ENCODE measurements around the gene CD69.
"Not testable (repeated sequence)": the region's sequence is repeated elsewhere in the genome, so short reads cannot be mapped to it uniquely, and the experiment has no call there.

The CD69 gene

DNA sequence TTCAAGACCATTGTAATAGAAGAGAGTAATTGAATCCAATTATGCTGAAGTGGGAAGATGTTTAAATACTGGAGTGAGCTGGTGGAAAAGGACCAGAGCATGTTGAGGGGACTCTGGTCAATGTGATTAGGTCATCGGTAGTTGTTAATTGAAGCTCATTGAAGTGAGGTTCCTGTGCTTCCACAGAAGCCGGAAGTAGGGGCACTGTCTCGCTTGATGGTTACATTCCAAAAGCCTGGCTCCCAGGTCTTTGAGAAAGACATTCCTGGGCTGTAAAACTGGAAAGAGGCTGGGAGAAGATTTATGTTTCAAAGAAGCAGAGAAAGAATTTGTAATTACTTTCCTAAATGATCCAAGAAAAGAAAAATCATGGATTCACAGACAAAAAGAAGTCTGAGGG is 15.5 kb downstream of the CD69 start:
- no peak for DNase-seq

DNA sequence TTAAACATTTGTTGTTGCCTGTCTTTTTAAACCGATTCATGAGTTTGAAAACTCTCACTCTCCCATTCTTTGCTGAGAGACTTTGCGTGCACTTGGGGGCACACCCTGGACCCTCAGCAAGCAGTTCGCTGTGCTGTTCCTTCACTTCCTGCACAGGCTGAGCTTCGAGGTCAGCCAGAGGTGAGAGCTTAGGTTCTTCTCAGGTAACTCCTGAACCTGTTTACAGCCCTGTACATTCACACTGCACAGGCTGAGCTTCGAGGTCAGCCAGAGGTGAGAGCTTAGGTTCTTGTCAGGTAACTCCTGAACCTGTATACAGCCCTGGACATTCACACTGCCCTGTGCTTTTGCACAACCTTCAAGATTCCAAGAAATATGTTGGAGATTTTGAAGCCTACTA is 18.0 kb downstream of the CD69 start:
- DNase-seq = peak in 1 of 2 donors; percentile 65

DNA sequence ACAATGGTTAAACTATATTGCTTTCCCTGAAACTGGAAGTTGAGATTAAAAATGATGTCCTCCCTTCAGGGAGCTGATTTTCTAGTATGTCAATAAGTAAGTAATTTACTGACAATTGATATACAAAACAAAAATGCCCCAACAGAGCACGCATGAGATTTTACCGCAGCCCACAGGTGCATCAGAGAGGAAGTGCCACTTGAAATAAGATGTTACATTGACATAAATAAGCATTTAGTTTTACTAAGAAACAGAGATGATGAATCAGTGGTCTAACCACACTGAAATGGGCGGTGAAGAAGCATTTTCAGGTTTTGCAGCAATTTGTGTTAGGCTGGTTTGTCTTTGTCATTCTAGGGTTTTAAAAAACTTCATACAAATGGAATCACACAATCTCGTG is 19.0 kb downstream of the CD69 start:
- DNase-seq = peak; percentile 82 to 86

DNA sequence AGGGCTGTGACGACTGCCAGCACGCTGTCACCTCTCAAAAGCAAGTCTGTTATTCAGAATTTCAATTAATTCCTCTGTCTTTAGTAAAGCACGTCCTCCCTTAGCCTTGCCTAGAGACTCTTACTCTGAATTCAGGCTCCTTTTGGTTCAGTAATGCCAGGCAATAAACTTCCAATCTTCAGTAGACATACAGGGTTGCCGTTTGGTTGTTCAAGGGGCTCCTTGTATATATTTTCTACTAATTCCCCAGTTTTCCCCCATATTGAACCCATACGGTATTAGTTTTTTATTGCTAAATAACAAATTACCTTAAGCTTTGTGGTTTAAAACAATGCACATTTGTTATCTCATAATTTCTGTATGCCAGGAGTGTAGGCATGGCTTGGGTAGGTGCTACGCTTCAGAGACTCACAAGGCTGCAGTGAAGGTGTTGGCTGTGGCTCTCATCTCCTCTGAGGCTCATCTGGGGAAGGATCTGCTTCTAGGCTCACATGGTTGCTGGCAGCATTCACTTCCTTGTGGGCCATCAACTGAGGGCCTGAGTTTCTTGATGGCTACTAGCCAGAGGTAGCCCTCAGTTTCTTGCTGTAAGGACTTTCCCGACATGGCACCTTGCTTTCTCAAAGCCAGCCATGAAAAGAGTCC is 20.5 kb downstream of the CD69 start:
- DNase-seq = peak in 1 of 2 donors; percentile 65

DNA sequence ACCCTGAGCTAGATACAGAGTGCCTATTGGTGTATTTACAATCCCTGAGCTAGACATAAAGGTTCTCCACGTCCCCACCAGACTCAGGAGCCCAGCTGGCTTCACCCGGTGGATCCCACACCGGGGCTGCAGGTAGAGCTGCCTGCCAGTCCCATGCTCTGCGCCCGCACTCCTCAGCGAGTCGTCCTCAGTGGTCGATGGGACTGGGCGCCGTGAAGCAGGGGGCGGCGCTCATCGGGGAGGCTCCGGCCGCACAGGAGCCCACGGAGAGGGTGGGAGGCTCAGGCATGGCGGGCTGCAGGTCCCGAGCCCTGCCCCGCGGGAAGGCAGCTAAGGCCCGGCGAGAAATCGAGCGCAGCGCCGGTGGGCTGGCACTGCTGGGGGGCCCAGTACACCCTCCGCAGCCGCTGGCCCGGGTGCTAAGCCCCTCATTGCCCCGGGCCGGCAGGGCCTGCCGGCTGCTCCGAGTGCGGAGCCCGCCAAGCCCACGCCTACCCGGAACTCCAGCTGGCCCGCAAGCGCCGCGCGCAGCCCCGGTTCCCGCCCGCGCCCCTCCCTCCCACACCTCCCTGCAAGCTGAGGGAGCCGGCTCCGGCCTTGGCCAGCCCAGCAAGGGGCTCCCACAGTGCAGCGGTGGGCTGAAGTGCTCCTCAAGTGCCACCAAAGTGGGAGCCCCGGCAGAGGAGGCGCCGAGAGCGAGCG is 21.1 kb downstream of the CD69 start:
- DNase-seq = peak in 1 of 2 donors; percentile 54

DNA sequence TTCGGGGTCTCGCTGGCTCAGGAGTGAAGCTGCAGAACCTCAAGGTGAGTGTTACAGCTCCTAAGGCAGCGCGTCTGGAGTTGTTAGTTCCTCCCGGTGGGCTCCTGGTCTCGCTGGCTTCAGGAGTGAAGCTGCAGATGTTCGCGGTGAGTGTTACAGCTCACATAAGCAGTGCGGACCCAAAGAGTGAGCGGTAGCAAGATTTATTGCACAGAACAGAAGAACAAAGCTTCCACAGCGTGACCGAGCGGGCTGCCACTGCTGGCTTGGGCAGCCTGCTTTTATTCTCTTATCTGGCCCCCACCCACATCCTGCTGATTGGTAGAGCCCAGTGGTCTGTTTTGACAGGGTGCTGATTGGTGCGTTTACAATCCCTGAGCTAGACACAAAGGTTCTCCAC is 21.8 kb downstream of the CD69 start:
- DNase-seq = not testable (repeated sequence)

DNA sequence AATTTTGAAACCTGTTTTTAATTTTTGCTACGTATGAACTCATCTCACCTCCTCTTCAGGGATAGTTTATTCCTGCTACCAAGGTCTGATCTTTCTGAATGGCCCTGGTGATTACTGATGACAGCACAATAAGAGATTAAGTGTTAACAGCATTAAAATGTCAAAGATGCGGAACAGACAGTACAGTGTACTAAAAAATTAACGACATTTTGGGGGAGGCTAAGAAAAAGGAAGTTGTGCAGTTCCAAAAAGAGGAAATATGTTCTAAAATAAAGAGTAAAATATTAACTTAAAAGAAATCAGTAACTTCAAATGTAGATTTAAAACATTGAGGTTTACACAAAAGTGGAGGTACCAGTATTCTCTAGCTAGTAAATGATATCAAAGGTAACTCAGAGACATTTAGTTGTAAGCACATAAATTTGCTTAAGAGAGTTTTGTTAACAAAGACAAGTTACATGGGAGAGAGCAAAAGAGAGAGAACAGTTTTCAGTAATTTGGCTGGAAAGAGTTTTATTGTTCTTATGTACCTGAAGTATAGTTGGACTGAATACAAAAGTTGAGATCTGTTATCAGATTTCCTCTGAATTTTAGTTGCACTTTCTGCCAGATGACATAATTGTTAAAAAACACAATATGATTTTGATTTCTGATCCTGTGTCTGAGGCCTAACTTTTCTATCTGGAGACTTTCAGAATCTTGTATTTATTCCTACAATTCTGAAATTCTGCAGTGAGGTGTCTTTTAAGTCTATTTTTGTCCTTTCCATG is 23.6 kb downstream of the CD69 start:
- peak in 1 of 2 donors; percentile 35 for DNase-seq

DNA sequence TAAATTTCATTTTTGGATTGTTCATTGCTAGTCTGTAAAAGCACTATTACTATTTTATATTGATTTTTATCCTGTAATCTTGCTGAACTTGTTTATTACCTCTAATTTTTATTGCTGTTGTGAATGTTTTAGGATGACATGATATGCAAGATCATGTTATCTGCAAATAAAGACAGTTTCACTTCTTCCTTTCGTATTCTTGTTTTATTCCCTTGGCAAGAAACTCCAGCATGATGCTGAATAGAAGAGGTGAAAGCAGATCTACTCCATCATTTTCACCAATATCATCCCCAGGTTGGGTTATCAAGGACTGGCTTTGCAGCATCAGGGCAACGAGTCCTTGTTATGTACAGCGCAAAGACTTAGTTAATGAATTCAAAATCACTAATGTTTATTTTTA is 25.1 kb downstream of the CD69 start:
- no peak for DNase-seq

DNA sequence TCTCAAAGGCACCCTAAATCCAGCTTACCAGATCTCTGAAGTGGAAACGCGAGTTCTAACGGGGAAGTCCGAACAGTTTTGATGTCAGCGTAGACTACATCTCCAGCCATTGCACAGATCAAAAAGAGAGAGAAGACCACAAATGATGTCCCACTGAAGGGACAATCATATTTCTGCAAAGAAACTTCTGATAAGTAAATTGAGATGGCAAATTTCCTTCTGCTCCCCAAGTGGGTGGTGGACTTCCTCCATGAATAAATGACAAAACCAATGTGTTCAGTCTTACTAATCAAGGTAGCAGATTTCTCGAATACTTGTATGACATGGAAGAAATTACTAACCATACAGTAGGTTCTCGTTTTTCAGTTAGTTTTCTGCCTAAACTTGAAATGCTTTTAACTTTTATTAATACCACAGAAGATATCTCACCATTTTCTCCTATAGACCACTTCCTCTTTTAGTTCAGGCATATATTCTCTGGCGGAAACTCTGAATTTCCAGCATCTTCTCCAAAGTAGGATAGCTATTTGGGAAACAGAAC is 27.7 kb downstream of the CD69 start, which contains the start of gene CLECL1:
CLECL1 (minus strand) TSS at position 177 of the 541 bp plus-strand sequence.
- peak in 1 of 2 donors; percentile 36 for DNase-seq

DNA sequence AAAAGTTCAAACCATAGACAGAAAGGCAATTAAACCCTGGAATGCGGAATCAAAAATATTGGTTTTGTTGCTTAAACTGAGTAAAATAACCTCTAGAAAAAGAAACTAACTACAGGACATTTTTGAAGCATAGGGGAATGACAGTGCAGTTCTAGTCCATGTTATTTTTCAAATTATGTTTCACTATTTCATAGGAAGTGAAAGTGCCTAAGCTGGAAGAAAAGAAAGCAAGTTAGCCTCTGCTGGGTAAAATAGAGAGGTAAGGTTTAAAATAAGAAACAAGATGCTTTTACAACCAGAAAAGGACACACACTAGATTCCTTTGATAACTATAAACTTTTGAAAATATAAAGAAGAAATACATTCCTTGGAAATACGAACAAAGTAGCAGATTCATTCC is 28.9 kb downstream of the CD69 start:
- DNase-seq = no peak

DNA sequence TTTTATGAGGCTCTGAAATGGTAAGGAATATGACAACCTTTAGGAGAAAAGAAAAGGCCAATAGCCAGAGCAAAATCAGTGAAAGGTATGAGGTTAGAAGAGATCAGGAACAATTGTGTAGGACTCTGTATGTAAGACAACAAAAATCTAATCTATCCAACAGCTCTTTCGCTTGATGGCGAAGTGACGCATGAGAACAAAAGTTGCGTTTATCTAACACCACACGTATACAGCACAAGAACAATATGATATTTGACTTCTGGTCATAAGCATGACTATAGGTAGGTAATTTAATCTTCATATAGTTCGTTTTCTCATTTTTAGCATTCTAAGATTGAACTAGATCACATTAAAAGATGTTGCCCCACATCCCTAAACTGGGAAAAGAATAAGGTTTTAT is 29.3 kb downstream of the CD69 start:
- peak in 1 of 2 donors; percentile 17 for DNase-seq

DNA sequence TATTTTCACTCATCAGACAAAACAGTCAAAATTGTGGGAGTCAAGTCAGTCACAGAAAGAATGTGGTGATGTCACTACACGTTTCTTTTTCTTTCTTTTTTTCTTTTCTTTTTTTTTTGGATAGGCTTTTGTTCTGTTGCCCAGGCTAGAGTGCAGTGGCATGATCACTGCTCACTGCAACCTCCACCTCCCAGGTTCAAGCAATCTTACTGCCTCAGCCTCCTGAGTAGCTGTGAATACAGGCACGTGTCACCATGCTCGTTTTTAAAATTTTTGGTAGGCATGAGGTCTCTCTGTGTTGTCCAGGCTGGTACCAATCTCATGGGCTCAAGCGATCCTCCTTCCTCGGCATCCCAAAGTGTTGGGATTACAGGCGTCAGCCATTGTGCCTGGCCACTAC is 30.1 kb downstream of the CD69 start:
- no peak for DNase-seq

DNA sequence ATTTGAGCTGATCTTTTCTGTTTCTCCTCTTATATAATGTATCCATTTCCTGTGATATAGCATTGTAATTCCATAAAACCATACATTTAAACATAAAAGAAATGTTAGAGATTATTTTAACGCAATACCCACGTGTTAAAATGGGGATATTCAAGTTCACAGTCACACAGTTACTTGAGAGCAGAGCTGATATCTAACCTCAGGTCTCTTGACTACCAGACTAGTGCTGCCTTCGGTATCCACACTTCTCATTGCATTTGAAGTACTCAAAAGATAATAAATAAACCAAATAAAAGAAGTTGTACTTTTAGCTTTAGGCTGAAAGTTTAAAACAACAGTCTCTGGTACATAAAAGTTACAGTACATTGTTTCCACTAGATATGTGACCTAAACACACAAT is 30.7 kb downstream of the CD69 start:
- DNase-seq = no peak

DNA sequence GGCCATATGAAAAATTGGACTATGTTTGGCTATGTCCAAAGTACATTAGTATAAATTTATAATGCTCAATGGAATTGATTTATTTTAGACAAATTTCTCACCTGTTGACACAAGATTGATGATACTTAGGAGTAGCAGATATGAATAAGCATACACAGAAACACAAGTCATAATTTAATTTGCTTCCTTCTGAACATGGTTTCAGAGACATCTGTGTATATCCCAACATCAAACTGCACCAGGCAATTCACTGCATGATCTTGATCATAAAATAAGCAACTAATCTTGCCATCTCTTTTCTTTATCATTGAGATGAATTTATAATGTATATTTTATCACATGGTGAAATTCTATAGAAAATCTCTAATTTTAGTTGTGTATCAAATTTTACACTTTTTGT is 31.6 kb downstream of the CD69 start:
- no peak for DNase-seq

DNA sequence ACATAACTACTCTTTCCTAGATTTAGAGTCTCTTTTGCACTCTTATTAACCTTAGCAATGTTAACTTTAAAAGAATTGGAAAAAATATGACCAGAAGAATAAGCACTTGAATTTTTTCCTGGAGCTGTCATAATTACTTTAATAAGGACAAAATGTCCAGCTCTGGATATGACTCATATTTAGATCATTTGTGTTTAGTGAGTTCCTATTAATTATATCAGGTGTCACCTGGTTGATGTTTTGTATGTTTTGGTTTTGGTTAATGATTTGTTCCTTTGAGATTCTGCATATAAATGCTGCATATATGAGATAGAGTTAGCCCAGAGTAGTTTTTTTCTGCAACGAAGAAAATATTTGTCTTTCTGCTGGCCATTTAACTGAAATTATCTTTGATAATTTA is 32.9 kb downstream of the CD69 start:
- no peak for DNase-seq

DNA sequence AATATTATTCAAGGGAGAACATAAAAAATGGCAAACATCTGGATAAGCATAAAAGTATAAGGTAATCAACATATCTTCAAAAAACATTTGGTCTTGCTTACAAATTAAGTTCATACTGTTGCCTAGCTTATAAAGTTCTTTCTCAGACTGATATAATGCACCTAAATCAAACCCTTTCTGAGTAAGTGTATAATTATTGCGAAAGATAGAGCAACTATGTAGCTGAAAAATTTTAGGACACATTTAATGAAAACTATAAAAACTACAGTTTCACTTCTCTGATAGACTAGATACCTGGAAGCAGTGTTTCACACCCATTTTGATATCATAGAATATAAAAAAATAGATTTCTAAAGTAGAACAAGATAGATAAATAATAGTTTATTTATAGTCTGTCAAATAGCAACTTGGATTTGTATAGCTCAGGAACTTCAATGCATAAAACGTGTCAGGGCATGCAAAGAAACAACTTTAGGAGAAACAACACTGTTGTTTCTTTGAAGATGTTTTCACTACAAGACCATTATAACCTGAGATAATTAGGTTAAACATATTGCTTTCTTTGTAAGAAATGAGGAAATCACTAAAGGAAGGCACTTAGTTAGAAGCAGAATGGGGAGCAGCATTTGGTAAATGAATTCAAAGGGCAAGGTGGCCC is 35.4 kb downstream of the CD69 start:
- DNase-seq = no peak

DNA sequence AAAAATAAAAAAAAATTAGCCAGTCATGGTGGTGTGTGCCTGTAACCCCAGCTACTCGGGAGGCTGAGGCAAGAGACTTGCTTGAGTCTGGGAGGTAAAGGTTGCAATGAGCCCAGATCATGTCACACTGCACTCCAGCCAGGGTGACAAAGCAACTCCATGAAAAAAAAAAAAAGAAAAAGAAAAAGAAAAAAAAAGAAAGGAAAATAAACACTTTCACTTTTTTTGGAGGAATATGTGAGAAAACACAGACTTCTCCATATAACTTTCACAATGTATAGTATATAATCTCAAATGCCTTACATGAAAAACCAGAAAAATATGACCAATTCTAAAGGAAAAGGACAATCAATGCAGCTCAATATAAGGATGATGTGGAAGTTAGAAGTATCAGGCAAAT is 36.7 kb downstream of the CD69 start:
- no peak for DNase-seq

DNA sequence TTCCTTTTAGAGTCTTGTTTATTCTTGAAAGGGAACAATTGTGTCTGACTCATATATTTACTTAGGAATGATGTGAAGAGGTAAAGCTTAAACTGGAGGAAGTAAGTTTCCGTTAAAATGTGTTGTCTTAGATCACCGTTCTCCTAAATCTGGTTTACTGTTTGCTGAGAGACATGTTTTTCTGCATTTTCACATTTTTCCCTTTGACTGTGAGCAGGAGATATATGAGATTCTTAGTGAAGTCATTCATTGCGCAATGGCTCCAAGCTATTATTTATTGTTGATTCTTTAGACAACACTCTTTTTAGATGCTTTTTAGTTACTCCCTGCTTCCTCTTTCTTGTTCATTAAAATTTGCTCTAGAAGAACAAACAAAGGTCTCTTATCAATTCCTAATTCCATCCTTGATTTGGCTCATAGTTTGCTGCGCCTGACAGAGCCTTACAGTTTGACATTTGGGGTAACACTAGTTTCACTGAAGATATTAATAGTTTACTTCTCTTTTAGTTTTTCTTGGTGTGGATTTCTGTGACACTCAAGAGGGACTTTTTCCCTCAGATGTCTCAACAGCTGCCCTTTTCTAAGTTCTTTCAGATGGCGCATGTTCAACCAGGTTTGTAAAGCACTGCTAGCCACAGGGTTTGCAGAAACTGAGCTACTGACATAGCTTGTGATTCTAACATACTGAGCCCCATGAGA is 39.2 kb downstream of the CD69 start:
- DNase-seq = peak in 1 of 2 donors; percentile 34

DNA sequence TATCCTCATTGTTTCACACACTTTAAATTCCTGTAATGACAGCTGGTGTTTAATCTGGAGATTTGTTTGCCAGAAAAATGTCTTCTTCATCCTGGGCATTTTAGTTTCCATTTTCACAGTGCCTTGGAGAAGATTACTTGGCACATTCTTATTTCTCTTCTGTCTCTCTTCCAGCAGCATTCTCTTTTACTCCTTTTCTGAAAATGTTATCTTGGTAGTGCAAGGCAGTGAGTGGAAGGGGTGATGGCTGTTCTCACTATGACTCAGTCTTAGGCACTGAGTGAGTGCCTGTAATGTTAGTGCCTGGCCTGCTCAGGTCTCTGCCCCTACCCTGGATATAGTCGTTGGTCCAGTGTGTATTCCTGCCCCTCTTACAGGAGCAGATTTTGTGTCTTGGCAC is 40.9 kb downstream of the CD69 start:
- DNase-seq = no peak

DNA sequence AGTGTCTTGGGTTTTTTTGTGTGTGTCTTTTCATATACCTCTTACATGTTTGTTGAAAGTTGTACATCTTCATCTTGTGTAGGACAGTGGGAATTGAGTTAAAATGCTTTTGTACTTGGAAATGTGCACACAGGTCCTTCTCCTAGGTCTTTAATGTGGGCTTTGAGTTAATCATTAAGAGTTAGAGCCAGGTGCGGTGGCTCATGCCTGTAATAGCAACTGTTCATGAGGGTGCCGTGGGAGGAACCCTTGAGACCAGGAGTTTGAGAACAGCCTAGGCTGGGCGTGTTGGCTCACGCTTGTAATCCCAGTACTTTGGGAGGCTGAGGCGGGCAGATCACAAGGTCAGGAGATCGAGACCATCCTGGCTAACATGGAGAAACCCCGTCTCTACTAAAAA is 41.7 kb downstream of the CD69 start:
- no peak for DNase-seq

DNA sequence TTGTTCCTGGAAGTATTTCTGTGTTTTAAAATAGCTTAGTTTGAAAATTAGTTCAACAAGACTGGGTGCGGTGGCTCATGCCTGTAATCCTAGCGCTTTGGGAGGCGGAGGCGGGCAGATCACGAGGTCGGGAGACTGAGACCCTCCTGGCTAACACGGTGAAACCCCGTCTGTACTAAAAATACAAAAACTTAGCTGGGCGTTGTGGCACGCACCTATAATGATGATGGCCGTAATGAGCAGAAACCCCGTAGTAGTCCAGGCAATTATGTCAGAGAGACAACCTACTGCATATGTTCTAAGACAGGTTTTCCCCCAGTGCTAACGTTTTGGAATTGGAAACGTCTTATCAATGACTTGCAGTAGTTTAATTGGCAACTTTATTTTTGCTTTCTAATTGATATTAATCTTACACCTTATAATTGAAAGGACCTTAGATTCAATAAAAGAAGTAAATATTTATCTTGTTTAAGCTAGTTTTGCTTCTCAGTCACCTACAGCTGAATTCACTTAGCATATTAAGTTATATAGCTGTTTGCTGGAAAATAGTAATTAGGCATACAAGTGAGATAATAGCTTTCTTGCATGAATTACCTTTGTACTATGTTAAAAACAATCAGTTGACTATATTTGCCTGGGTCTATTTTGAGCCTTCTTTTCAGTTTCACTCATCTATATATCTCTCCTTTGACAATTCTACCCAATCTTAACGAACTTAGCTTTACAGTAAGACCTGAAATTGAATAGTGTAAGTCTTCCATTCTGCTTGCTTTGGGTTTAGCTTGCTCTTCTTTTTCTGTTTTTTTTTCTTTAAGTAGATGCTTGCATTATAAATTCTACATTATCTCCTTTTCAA is 43.4 kb downstream of the CD69 start:
- no peak for DNase-seq

Measured in CD4-positive, alpha-beta T cell treated with Interleukin-1 beta for 1 hour (primary cell).